Neural progenitor cell (in vitro differentiated cells): Measurements from ENCODE around the gene TRIM7. TPM values are rescaled to one million over a fixed set of nuclear protein-coding genes. Genes with fewer than 3 reads are reported as not detected.

Experiments used
- DNase-seq: peaks from one replicate; pipeline ENCODE4 v3.0.0-alpha.2; 2016; ENCODE audit warnings: low spot score
- H2AFZ ChIP-seq: fragments of 200-600 bp; sonication (generic); replicated peaks from 2 replicates; pipeline ENCODE4 v1.6.1; 2016; ENCODE audit warnings: antibody characterized with exemption
- H3F3A ChIP-seq: fragments of 200-600 bp; sonication (generic); 2 replicates; pipeline ENCODE4 v1.6.1; 2016; ENCODE audit warnings: antibody characterized with exemption, low read depth
- H3K27ac ChIP-seq: fragments of 200-600 bp; sonication (generic); 2 replicates; pipeline ENCODE4 v1.5.1; 2016; ENCODE audit warnings: mild to moderate bottlenecking
- H3K27me3 ChIP-seq: fragments of 200-600 bp; sonication (generic); 2 replicates; pipeline ENCODE4 v1.6.1; 2016; ENCODE audit warnings: mild to moderate bottlenecking, moderate library complexity
- H3K36me3 ChIP-seq: fragments of 200-600 bp; sonication (generic); 2 replicates; pipeline ENCODE4 v1.5.1; 2016
- H3K4me1 ChIP-seq: fragments of 200-600 bp; sonication (generic); 2 replicates; pipeline ENCODE4 v1.6.1; 2016; ENCODE audit warnings: mixed run types
- H3K4me2 ChIP-seq: fragments of 200-600 bp; sonication (generic); 2 replicates; pipeline ENCODE4 v1.6.1; 2016
- H3K4me3 ChIP-seq: fragments of 200-600 bp; sonication (generic); 2 replicates; pipeline ENCODE4 v1.5.1; 2016
- H3K79me2 ChIP-seq: fragments of 200-600 bp; sonication (generic); 2 replicates; pipeline ENCODE4 v1.6.1; 2016; ENCODE audit warnings: low read depth
- H3K9ac ChIP-seq: fragments of 200-600 bp; sonication (generic); 2 replicates; pipeline ENCODE4 v1.6.1; 2016
- H3K9me3 ChIP-seq: fragments of 200-600 bp; sonication (generic); 2 replicates; pipeline ENCODE4 v1.5.1; 2016; ENCODE audit warnings: low read depth
- H4K20me1 ChIP-seq: fragments of 200-600 bp; sonication (generic); 2 replicates; pipeline ENCODE4 v1.6.1; 2016; ENCODE audit warnings: low read depth
- H3K27ac Mint-ChIP-seq: 3 replicates; pipeline ENCODE4 v1.8.0; 2021; ENCODE audit warnings: mixed read lengths
- H3K27me3 Mint-ChIP-seq: 2 replicates; pipeline ENCODE4 v1.8.0; 2022; ENCODE audit warnings: low read depth, mild to moderate bottlenecking, inconsistent platforms, moderate library complexity, mixed read lengths; ENCODE audit not compliant: insufficient read depth
- H3K36me3 Mint-ChIP-seq: 3 replicates; pipeline ENCODE4 v1.8.0; 2021; ENCODE audit warnings: mixed read lengths
- H3K4me1 Mint-ChIP-seq: 3 replicates; pipeline ENCODE4 v1.8.0; 2021; ENCODE audit warnings: mixed read lengths
- H3K4me3 Mint-ChIP-seq: 3 replicates; pipeline ENCODE4 v1.8.0; 2021; ENCODE audit warnings: mild to moderate bottlenecking, moderate library complexity, mixed read lengths
- H3K9me3 Mint-ChIP-seq: 3 replicates; pipeline ENCODE4 v1.8.0; 2020; ENCODE audit warnings: mixed read lengths
- CTCF ChIP-seq: fragments of 200-600 bp; sonication (generic); IDR thresholded peaks from 2 replicates; pipeline ENCODE4 v1.5.1; 2017; ENCODE audit warnings: antibody characterized with exemption, mild to moderate bottlenecking
- EZH2 ChIP-seq: fragments of 200-600 bp; sonication (generic); IDR thresholded peaks from 2 replicates; pipeline ENCODE4 v1.6.1; 2017; ENCODE audit warnings: antibody characterized with exemption, mild to moderate bottlenecking, moderate library complexity
- EZH2phosphoT487 ChIP-seq: fragments of 200-600 bp; sonication (generic); IDR thresholded peaks from 2 replicates; pipeline ENCODE4 v1.6.1; 2017; ENCODE audit warnings: antibody characterized with exemption
- total RNA-seq: library from RNA; depleted of rRNA; stranded (reverse); fragments of >200 nt; gene quantifications from 2 replicates; pipeline ENCODE4 v1.2.3, GENCODE V29; 2015; ENCODE audit warnings: low replicate concordance

TRIM7 gene
- total RNA-seq, 1 donor from 2014 or later = not detected

GRCh38 chr5:181237729-181238385 is 32.9 kb upstream of the TRIM7 start:
- no peak for DNase-seq
- Histone ChIP-seq H3K27me3 (no peaks in the 10 kb centered on the region), H3K36me3 (peaks cover 17% of the 10 kb centered on the region), H3F3A (peaks cover 90% of the 10 kb centered on the region), H3K9ac (peak overlapping the region; percentile 27), H2AFZ (no peak overlapping the region), H3K4me3 (no peak overlapping the region), H3K9me3 (no peaks in the 10 kb centered on the region), H3K27ac (peak overlapping the region; percentile 70), H4K20me1 (peaks cover 84% of the 10 kb centered on the region), H3K4me2 (no peak overlapping the region), H3K79me2 (peaks cover 49% of the 10 kb centered on the region), H3K4me1 (peaks cover 13% of the 10 kb centered on the region)
- Mint-ChIP-seq H3K4me3 (peak overlapping the region; percentile 18), H3K27me3 (peaks cover 7% of the 10 kb centered on the region), H3K9me3 (no peaks in the 10 kb centered on the region), H3K4me1 (peaks cover 20% of the 10 kb centered on the region), H3K36me3 (peaks cover 54% of the 10 kb centered on the region), H3K27ac (no peak overlapping the region)
- TF ChIP-seq EZH2 (no peak), CTCF (no peak), EZH2phosphoT487 (no peak)

- Mint-ChIP-seq H3K27me3 (peaks cover 7% of the 10 kb centered on the region), H3K4me3 (no peak overlapping the region), H3K36me3 (peaks cover 47% of the 10 kb centered on the region), H3K4me1 (peaks cover 12% of the 10 kb centered on the region), H3K9me3 (no peaks in the 10 kb centered on the region), H3K27ac (no peak overlapping the region)
- Histone ChIP-seq H3F3A (peaks cover 84% of the 10 kb centered on the region), H3K4me2 (no peak overlapping the region), H3K9ac (peak overlapping the region; percentile 27), H3K27ac (peak overlapping the region; percentile 70), H3K27me3 (no peaks in the 10 kb centered on the region), H3K4me1 (peaks cover 9% of the 10 kb centered on the region), H3K79me2 (peaks cover 42% of the 10 kb centered on the region), H2AFZ (no peak overlapping the region), H3K9me3 (no peaks in the 10 kb centered on the region), H4K20me1 (peaks cover 76% of the 10 kb centered on the region), H3K4me3 (no peak overlapping the region), H3K36me3 (peaks cover 17% of the 10 kb centered on the region)
- DNase-seq = no peak
- TF ChIP-seq EZH2 (no peak), CTCF (no peak), EZH2phosphoT487 (no peak)
Measured at GRCh38 chr5:181236954-181237641, 32.1 kb upstream of the TRIM7 start.

GRCh38 chr5:181236471-181236870 is 31.5 kb upstream of the TRIM7 start:
- H3K27ac Mint-ChIP-seq = no peak overlapping the region
- H3K9me3 ChIP-seq = no peaks in the 10 kb centered on the region
- no peak overlapping the region for H3K4me3 ChIP-seq
- peaks cover 7% of the 10 kb centered on the region for H3K27me3 Mint-ChIP-seq
- peaks cover 3% of the 10 kb centered on the region for H3K4me1 ChIP-seq
- no peak for DNase-seq
- no peak overlapping the region for H3K9ac ChIP-seq
- H3K27ac ChIP-seq = peak overlapping the region; percentile 70
- H3K36me3 Mint-ChIP-seq = peaks cover 44% of the 10 kb centered on the region
- peaks cover 35% of the 10 kb centered on the region for H3K79me2 ChIP-seq
- TF ChIP-seq EZH2 (no peak), EZH2phosphoT487 (no peak), CTCF (no peak)
- H3K4me2 ChIP-seq = no peak overlapping the region
- no peak overlapping the region for H2AFZ ChIP-seq
- peaks cover 70% of the 10 kb centered on the region for H4K20me1 ChIP-seq
- H3K4me1 Mint-ChIP-seq = peaks cover 6% of the 10 kb centered on the region
- no peaks in the 10 kb centered on the region for H3K27me3 ChIP-seq
- H3K36me3 ChIP-seq = peaks cover 12% of the 10 kb centered on the region
- H3F3A ChIP-seq = peaks cover 78% of the 10 kb centered on the region
- H3K9me3 Mint-ChIP-seq = no peaks in the 10 kb centered on the region
- H3K4me3 Mint-ChIP-seq = no peak overlapping the region
